ENCODE data around the gene FERMT2.

Gene FERMT2

GRCh38 chr14:52888159-52888558 is 62.7 kb downstream of the FERMT2 start:
- Histone ChIP-seq H4K20me1 (ENCODE audit: insufficient read depth) (no peaks in the 10 kb centered on the region), H3K27me3 (ENCODE audit: insufficient read depth, low read depth) (no peaks in the 10 kb centered on the region), H3K4me2 (no peak overlapping the region), H3K36me3 (ENCODE audit: insufficient read depth) (no peaks in the 10 kb centered on the region), H2AFZ (ENCODE audit: low read depth) (no peak overlapping the region), H3K27ac (no peak overlapping the region), H3K4me1 (ENCODE audit: low read depth, poor library complexity, severe bottlenecking) (no peaks in the 10 kb centered on the region), H3K9ac (no peak overlapping the region), H3K79me2 (ENCODE audit: insufficient read depth, low read depth) (no peaks in the 10 kb centered on the region), H3K4me3 (IDR thresholded peaks at IDR 0.05; ENCODE audit: insufficient read depth, low read depth, low read length) (no peak overlapping the region)
- no peak for TF ChIP-seq CTCF (conservative IDR thresholded peaks at IDR 0.05; ENCODE audit: low read depth, low read length)

GRCh38 chr14:52885230-52885629 is 65.6 kb downstream of the FERMT2 start:
- H3K4me3 ChIP-seq (IDR thresholded peaks at IDR 0.05; ENCODE audit: insufficient read depth, low read depth, low read length) = no peak overlapping the region
- no peaks in the 10 kb centered on the region for H4K20me1 ChIP-seq (ENCODE audit: insufficient read depth)
- H3K27ac ChIP-seq = no peak overlapping the region
- H3K27me3 ChIP-seq (ENCODE audit: insufficient read depth, low read depth) = no peaks in the 10 kb centered on the region
- TF ChIP-seq CTCF (conservative IDR thresholded peaks at IDR 0.05; ENCODE audit: low read depth, low read length) = no peak
- H3K4me2 ChIP-seq = no peak overlapping the region
- H3K9ac ChIP-seq = no peak overlapping the region
- H3K36me3 ChIP-seq (ENCODE audit: insufficient read depth) = no peaks in the 10 kb centered on the region
- H3K79me2 ChIP-seq (ENCODE audit: insufficient read depth, low read depth) = no peaks in the 10 kb centered on the region
- no peaks in the 10 kb centered on the region for H3K4me1 ChIP-seq (ENCODE audit: low read depth, poor library complexity, severe bottlenecking)
- no peak overlapping the region for H2AFZ ChIP-seq (ENCODE audit: low read depth)

- Histone ChIP-seq H3K79me2 (ENCODE audit: insufficient read depth, low read depth) (no peaks in the 10 kb centered on the region), H2AFZ (ENCODE audit: low read depth) (no peak overlapping the region), H3K4me1 (ENCODE audit: low read depth, poor library complexity, severe bottlenecking) (no peaks in the 10 kb centered on the region), H4K20me1 (ENCODE audit: insufficient read depth) (no peaks in the 10 kb centered on the region), H3K9ac (no peak overlapping the region), H3K4me2 (no peak overlapping the region), H3K27me3 (ENCODE audit: insufficient read depth, low read depth) (no peaks in the 10 kb centered on the region), H3K4me3 (IDR thresholded peaks at IDR 0.05; ENCODE audit: insufficient read depth, low read depth, low read length) (no peak overlapping the region), H3K27ac (no peak overlapping the region), H3K36me3 (ENCODE audit: insufficient read depth) (no peaks in the 10 kb centered on the region)
- no peak for TF ChIP-seq CTCF (conservative IDR thresholded peaks at IDR 0.05; ENCODE audit: low read depth, low read length)
These were observed 67.2 kb downstream of the FERMT2 start for GRCh38 chr14:52883658-52884057.

GRCh38 chr14:52882824-52883223 is 68.0 kb downstream of the FERMT2 start:
- no peak for TF ChIP-seq CTCF (conservative IDR thresholded peaks at IDR 0.05; ENCODE audit: low read depth, low read length)
- H3K4me1 ChIP-seq (ENCODE audit: low read depth, poor library complexity, severe bottlenecking) = no peaks in the 10 kb centered on the region
- no peaks in the 10 kb centered on the region for H3K79me2 ChIP-seq (ENCODE audit: insufficient read depth, low read depth)

More at GRCh38 chr14:52882824-52883223, 68.0 kb downstream of the FERMT2 start:
- H3K9ac ChIP-seq = no peak overlapping the region
- H2AFZ ChIP-seq (ENCODE audit: low read depth) = no peak overlapping the region
- H3K36me3 ChIP-seq (ENCODE audit: insufficient read depth) = no peaks in the 10 kb centered on the region
- H3K4me3 ChIP-seq (IDR thresholded peaks at IDR 0.05; ENCODE audit: insufficient read depth, low read depth, low read length) = no peak overlapping the region
- no peaks in the 10 kb centered on the region for H4K20me1 ChIP-seq (ENCODE audit: insufficient read depth)
- no peak overlapping the region for H3K4me2 ChIP-seq
- no peaks in the 10 kb centered on the region for H3K27me3 ChIP-seq (ENCODE audit: insufficient read depth, low read depth)
- H3K27ac ChIP-seq = no peak overlapping the region

Data from KMS-11 (cell line).